ENCODE results near the gene RCE1.
A peak's percentile ranks its signal among the peaks of the same experiment; 100 is the strongest.

Gene RCE1

DNA sequence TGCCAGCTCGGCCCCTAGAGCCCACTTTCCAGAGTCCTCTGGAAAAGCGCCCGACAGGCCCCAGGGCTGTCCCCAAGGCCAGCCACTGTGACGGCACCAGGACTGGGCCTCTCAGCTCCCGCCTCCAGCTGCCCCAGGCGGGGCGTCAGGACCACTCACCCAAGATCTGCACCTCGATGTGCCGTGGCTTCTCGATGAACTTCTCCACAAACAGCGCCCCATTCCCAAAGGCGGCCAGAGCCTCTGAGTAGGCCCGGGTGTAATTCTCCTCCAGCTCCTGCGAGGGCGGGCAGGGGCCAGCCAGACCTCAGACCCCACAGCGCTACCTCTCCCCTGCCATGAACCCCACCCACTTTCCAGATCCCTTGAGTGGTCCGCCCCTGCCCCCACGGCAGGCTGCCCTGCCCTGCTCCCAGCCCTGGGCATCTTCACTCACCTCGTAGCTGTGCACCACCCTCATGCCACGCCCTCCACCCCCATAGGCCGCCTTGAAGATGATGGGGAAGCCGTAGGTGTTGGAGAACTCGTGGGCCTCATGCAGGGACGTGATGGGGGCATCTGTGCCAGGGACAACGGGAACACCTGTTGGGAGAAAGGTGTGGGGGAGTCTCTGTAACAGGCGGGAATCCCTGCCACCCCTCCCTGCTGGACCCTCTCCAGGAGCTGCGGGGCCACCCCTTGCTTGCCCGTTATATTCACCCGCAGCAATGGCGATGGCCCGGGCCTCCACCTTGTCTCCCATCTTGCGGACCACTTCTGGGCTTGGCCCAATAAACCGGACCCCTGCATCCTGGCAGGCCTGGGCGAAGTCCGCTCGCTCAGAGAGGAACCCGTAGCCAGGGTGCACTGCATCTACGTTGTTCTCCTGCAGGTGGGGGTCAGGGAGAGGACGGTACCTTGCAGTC lies 27.6 kb downstream of the RCE1 start:
- DNase-seq: no peak

GRCh38 chr11:66871521-66871901 lies 28.3 kb downstream of the RCE1 start:
- DNase-seq: no peak

DNA sequence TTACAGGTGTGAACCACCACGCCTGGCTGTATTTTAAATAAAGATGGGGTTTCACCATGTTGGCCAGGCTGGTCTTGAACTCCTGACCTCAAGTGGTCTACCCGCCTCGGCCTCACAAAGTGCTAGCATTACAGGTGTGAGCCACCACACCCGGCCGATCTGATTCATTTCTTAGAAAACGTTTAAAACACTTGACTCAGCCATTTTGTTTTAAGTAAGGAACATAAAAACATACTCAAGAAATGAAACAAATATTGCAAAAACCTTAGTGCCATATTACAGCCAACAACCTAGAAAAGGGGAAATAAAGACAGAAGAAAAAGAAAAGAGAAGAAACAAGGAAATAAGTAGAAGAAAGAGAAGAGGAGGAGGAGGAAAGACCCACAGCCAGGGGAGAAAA lies 31.0 kb downstream of the RCE1 start:
- no peak for DNase-seq

DNA sequence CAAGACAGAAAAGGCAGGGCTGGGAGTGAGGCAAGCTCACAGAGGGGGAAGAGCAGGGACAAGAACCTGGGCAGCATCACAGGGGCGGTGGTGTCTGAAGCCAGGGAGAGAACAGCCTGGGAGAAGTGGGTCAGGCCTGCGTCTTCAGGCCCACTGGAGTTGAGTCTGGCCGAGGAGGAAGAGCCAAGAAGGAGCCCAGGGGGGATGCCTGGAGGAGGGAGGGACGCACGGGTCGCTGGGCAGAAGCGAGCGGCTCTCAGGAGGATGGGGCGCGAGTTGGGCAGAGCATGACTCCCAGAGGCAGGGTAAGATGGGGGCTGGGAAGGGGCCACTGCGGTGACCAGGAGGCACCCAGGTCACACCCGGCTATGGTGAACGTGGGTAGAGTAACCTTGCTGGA lies 32.1 kb downstream of the RCE1 start:
- DNase-seq: no peak

DNA sequence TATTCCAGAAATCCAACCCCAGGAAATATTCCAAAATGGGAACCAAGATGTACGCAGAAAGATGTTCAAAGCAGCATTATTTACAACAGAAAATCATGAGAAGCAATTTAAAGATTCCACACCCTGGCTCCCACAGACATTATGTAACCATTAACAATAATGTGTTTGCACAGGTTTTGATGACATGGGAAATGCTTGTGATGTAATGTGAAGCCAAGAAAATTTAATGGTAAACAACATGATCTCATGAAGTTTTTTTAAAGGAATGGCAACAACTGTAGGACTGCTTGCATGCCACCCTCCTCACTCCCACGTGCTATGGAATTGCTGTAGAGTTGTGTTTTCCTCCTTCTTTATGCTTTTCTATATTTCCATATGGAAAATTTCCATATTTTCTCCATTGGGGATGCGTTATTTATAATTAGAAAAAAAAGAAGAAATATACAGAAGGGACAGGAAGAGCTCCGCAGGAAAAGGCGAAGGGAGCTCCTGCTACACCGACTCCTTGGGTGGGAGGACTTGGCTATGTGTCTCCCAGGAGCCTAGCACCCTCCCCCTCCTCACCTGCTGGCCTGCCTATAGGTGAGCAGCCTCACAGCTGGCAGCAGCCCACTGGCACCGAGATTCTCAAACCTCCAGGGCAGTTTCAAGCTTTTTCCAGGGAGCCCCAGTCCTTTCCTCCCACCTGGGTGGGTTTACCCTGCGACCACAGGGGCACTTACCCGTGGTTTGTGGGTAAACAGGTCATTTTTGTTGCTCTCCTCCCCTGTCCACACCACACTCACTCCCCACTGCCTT lies 34.5 kb downstream of the RCE1 start:
- DNase-seq: no peak

DNA sequence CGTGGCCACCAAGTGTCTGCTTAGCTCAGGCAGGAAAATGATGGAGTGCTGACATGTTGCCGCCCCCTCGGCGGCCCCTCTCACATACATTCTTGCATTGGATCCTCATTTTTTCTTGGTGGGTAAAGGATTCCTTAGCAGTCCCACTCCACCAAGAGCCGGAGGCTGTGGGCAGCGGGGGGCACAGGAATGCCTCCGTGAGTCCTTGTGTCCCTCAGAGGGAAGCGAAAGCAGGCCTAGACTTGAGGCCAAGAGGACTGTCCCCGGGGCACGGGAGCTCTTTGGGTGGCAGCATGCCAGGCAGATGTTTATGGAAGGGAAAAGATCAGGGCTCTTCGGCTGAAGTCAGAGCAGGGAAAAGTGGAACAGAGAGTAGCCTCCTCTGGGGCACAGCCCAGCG lies 35.2 kb downstream of the RCE1 start:
- DNase-seq: no peak

GRCh38 chr11:66879000-66879399 lies 35.8 kb downstream of the RCE1 start:
- no peak for DNase-seq

DNA sequence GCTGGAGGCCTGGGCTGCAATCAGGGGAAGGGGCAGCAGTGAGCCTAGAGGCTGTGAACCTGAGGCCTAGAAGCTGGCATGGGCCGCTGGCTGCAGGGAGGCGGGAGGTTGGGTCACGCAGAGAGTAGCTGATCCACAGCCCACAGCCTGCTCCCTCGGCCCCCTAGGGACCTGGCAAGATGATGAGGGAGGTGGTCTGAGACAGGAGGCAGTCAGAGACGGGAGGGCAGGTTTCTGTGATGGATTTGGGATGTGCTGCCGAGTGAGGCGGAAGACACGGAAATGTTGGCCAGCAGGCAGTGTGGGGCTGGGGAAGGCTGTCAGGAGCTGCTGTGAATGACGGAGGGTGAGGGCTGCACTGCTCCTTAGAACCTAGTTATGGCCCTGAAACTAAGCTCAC lies 36.3 kb downstream of the RCE1 start:
- DNase-seq: no peak

GRCh38 chr11:66879999-66880398 lies 36.8 kb downstream of the RCE1 start:
- DNase-seq: no peak

GRCh38 chr11:66880496-66881450 lies 37.5 kb downstream of the RCE1 start:
- no peak for DNase-seq

DNA sequence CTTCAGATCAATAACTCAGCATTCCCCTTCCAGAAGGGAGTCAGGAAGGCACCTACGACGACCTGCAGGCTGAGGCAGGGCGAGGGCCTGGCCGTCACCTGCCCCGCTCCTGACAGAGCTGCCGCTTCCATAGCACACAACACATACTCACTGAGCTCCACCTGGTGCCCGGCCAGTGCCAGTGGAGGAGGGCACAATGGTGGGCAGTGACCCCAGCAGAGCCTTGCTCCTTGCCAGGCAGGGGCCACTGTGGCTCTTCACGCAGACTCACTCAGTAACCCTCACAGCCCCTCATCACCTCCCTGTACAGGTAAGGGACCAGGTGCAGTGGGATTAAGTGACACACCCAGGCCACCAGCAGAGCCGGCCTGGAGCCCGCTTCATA lies 38.2 kb downstream of the RCE1 start:
- no peak for DNase-seq

DNA sequence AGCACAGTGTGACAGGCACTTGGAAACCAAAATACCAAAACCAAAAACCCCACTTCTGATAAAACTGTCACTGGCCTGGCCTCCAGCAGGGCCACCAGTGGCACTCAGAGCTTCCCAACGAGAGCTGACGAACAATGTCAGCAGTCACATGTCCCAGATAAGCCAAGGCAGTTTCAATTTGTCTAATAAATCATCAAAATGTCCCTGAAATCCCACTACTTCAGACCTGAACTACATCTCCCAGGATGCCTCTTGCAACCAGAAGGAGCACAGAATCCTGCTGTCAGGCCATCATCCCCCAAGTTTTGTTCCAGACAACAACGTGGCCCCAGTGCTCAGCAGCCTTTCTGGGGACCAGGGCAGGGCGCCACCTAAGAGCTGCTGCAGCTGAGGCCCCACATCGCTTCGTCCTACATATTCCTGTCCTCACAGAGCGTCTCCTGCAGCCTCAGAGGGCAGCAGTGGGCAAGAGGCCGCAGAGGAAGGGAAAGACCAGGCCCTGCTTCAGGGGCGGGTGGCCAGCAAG lies 38.7 kb downstream of the RCE1 start:
- DNase-seq: no peak

- no peak for DNase-seq
Observed at GRCh38 chr11:66882561-66883015, 39.3 kb downstream of the RCE1 start.

DNA sequence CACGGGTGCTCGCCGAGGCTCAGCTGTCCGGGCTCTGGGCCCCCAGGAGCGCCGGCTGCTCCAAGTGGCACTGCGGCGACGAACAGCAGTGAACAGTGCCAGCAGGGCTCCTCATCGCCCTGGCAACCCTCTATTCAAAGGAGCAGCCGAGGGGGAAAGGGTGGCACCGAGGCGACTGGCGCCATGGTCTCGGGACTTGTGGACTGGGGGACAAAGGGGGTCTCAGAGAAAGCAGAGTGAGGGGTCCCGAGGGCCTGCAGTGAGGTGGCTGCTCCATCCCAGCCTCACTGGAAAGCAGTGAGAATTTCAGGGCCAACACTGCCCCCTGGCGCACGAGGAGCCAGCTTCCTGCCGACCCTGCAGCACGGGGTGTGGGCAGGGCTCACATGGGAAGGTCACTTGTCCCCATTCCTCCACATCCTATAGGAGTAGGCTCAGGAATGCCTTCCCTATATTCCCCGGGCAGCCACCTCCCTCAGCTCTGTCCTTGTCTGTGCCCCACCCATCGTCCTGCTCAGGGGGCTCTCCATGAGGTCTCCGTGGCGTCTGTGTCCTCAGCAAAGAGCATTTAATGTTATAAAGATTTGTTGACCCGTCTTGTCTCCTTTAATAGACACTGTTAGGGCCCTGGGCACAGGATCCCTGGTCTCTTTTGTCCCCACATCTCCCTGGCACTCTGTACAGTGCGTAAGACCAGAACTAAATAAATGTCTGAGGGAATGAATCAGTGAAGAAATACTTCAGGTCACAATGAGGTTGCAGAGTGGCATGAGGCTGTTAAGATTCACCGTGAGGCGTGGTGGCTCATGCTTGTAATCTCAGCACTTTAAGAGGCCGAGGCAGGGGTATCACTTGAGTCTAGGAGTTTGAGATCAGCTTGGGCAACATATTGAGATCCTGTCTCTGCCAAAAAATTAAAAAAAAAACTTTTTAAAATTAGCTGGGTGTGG lies 40.0 kb downstream of the RCE1 start:
- DNase-seq: peak; percentile 57

- DNase-seq: no peak
Observed at GRCh38 chr11:66884443-66884842, 41.2 kb downstream of the RCE1 start.

- DNase-seq: no peak
Observed at GRCh38 chr11:66885469-66885868, 42.2 kb downstream of the RCE1 start.

GRCh38 chr11:66885950-66886440 lies 42.8 kb downstream of the RCE1 start:
- no peak for DNase-seq

- DNase-seq: no peak
Observed at GRCh38 chr11:66886671-66887221, 43.5 kb downstream of the RCE1 start.

DNA sequence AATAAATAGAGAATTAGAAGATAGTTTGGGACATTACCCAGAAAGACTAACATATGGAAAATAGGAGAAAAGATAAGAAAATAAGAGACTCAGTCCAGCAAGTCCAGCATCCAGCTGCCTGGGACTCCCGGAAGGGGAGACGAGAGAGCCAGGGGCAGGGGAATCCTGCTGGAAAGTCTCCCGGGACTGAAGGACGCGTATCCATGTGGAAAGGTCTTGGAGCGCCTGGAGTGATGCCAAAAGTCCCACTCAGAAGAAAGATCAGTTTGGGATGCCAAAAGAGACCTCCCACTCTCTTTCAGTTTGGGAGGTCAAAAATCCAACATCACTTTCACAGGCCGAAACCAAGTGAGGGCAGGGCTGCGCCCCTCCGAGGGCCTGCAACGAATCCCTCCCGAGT lies 44.3 kb downstream of the RCE1 start:
- no peak for DNase-seq

DNA sequence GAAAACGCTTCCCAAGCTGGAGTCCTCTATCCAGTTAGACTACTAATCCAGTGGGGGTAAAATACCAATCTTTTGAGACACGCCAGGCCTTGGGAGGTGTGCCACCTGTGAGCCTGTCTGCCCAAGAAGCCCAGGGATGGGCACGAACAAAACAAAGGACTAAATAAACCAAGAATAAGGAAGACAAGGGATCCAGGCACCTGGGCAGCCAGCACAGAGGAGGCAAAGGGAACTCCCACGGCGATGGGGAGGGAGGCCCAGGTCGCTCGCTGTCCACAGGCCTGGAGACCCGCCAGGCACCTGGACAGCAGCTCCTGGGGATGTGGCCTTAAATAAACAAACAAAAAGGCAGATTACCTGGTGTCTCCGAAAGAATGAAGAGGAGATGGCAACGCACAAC lies 45.0 kb downstream of the RCE1 start:
- no peak for DNase-seq

DNA sequence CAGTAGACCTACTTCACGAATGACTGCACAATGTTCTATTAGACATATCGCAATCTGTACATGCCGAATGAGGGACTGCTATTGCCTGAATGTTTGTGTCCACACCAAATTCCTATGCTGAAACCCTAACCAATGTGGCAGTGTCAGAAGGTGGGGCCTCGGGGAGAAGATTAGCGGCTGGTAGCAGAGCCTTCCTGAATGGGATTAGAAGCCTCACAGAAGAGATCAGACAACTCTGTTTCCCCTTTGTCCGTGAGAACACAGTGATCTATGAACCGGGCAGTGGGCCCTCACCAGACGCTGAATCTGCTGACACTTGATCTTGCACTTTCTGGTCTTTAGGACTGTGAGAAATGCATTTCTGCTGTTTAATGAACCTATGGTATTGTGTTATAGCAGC lies 46.7 kb downstream of the RCE1 start:
- no peak for DNase-seq

Measured in NK-92 treated with Interleukin-12 subunit alpha and Interleukin-12 subunit beta, amount 100 ng/mL, for 24 hours (cell line).